ENCODE results near the gene HAPLN3. TPM values are rescaled to one million over a fixed set of nuclear protein-coding genes. Genes with fewer than 3 reads are reported as not detected.

The HAPLN3 gene
- total RNA-seq, 4 donors from 2014 or later = 1.7 to 5.2 (median 2.1) TPM

- DNase-seq = no peak
- TF ChIP-seq POLR2A (IDR thresholded peaks at IDR 0.05) = no peak
- no peak for ATAC-seq
- intact Hi-C loops (cut with DNase I; ENCODE audit: low total_unique reads) (no loop called here), in situ Hi-C loops (cut with MboI; ENCODE audit: low sequenced_read_pairs in 4 of 4) (loop anchor here in 2 of 4 donors (25.0 kb wide), 1 partner anchor 181 kb away; no protein-coding TSS in a partner anchor)
- Histone ChIP-seq H3K9me3 (no peaks in the 10 kb centered on the region), H3K27me3 (no peaks in the 10 kb centered on the region), H3K4me1 (no peaks in the 10 kb centered on the region), H3K4me3 (no peak overlapping the region), H3K27ac (no peak overlapping the region), H3K36me3 (no peaks in the 10 kb centered on the region)
These were observed 52.0 kb downstream of the HAPLN3 start for GRCh38 chr15:88843334-88843733.

- TF ChIP-seq POLR2A (IDR thresholded peaks at IDR 0.05) = no peak
- TF ChIP-seq, protein P1, sequence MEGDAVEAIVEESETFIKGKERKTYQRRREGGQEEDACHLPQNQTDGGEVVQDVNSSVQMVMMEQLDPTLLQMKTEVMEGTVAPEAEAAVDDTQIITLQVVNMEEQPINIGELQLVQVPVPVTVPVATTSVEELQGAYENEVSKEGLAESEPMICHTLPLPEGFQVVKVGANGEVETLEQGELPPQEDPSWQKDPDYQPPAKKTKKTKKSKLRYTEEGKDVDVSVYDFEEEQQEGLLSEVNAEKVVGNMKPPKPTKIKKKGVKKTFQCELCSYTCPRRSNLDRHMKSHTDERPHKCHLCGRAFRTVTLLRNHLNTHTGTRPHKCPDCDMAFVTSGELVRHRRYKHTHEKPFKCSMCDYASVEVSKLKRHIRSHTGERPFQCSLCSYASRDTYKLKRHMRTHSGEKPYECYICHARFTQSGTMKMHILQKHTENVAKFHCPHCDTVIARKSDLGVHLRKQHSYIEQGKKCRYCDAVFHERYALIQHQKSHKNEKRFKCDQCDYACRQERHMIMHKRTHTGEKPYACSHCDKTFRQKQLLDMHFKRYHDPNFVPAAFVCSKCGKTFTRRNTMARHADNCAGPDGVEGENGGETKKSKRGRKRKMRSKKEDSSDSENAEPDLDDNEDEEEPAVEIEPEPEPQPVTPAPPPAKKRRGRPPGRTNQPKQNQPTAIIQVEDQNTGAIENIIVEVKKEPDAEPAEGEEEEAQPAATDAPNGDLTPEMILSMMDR (IDR thresholded peaks at IDR 0.05 in 4 of 5, conservative IDR thresholded peaks at IDR 0.05 in 1 of 5) = no peak
- H3K4me3 ChIP-seq = no peak overlapping the region
- in situ Hi-C loops (cut with MboI; ENCODE audit: low sequenced_read_pairs in 4 of 4) = loop anchor here in 2 of 4 donors (25.0 kb wide), 1 partner anchor 180 kb away; no protein-coding TSS in a partner anchor
These were observed 53.2 kb downstream of the HAPLN3 start for GRCh38 chr15:88842156-88842555.

DNA sequence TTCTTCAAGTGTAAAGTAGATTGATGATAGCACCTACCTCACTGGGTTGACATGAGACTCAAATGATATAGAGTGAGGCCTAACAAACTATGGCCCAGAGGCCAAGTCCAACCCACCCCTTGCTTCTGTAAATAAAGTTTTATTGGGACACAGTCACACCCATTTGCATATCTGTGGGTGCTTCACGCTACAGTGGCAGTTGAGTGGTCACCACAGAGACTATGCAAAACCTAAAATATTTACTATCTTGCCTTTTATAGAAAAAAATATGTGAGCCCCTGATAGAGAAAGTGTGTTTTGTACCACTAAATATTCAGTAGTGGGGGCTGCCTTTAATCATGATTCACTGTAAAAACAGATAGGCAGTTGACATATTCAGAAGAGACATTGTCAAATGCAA is 54.1 kb downstream of the HAPLN3 start:
- intact Hi-C loops (cut with DNase I; ENCODE audit: low total_unique reads) = no loop called here
- no peak overlapping the region for H3K27ac ChIP-seq
- H3K27me3 ChIP-seq = no peaks in the 10 kb centered on the region
- ATAC-seq = no peak
- no peak overlapping the region for H3K4me3 ChIP-seq
- no peaks in the 10 kb centered on the region for H3K9me3 ChIP-seq
- H3K4me1 ChIP-seq = no peaks in the 10 kb centered on the region
- in situ Hi-C loops (cut with MboI; ENCODE audit: low sequenced_read_pairs in 4 of 4) = loop anchor here in 2 of 4 donors (25.0 kb wide), 1 partner anchor 179 kb away; no protein-coding TSS in a partner anchor
- H3K36me3 ChIP-seq = no peaks in the 10 kb centered on the region
- no peak for DNase-seq
- TF ChIP-seq, protein P1 (IDR thresholded peaks at IDR 0.05 in 4 of 5, conservative IDR thresholded peaks at IDR 0.05 in 1 of 5) = no peak
- no peak for TF ChIP-seq POLR2A (IDR thresholded peaks at IDR 0.05)

More at GRCh38 chr15:88842156-88842555, 53.2 kb downstream of the HAPLN3 start:
- intact Hi-C loops (cut with DNase I; ENCODE audit: low total_unique reads) = no loop called here
- H3K4me1 ChIP-seq = no peaks in the 10 kb centered on the region
- no peaks in the 10 kb centered on the region for H3K27me3 ChIP-seq
- no peaks in the 10 kb centered on the region for H3K9me3 ChIP-seq
- no peaks in the 10 kb centered on the region for H3K36me3 ChIP-seq
- ATAC-seq (no peak), DNase-seq (no peak)
- no peak overlapping the region for H3K27ac ChIP-seq

DNA sequence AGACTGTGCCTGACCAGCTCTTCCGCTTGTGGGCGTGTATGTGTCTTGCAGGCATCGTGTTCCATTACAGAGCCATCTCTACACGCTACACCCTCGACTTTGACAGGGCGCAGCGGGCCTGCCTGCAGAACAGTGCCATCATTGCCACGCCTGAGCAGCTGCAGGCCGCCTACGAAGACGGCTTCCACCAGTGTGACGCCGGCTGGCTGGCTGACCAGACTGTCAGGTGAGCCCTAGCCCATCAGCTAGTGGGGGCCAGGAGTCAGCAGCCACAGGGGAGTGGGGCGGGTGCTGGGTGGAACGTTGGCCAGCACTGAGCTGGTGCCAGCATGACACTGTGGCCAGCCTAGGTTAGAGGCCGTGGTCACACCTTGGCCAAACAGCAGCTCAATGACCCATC is 55.4 kb downstream of the HAPLN3 start:
- no peak overlapping the region for H3K27ac ChIP-seq
- no peaks in the 10 kb centered on the region for H3K36me3 ChIP-seq
- ATAC-seq (no peak), DNase-seq (no peak)
- no peaks in the 10 kb centered on the region for H3K9me3 ChIP-seq
- no peaks in the 10 kb centered on the region for H3K4me1 ChIP-seq
- no peak overlapping the region for H3K4me3 ChIP-seq
- in situ Hi-C loops (cut with MboI; ENCODE audit: low sequenced_read_pairs in 4 of 4) (loop anchor here in 2 of 4 donors (25.0 kb wide), 1 partner anchor 178 kb away; no protein-coding TSS in a partner anchor), intact Hi-C loops (cut with DNase I; ENCODE audit: low total_unique reads) (no loop called here)
- no peaks in the 10 kb centered on the region for H3K27me3 ChIP-seq
- no peak for TF ChIP-seq POLR2A (IDR thresholded peaks at IDR 0.05)
- TF ChIP-seq, protein P1 (IDR thresholded peaks at IDR 0.05 in 4 of 5, conservative IDR thresholded peaks at IDR 0.05 in 1 of 5) = no peak

GRCh38 chr15:88839146-88839545 is 56.2 kb downstream of the HAPLN3 start:
- Histone ChIP-seq H3K27ac (no peak overlapping the region), H3K4me3 (no peak overlapping the region), H3K4me1 (no peaks in the 10 kb centered on the region), H3K27me3 (no peaks in the 10 kb centered on the region), H3K9me3 (no peaks in the 10 kb centered on the region), H3K36me3 (no peaks in the 10 kb centered on the region)
- ATAC-seq (no peak), DNase-seq (no peak)
- TF ChIP-seq, protein P1 (IDR thresholded peaks at IDR 0.05 in 4 of 5, conservative IDR thresholded peaks at IDR 0.05 in 1 of 5) = no peak
- TF ChIP-seq POLR2A (IDR thresholded peaks at IDR 0.05) = no peak
- in situ Hi-C loops (cut with MboI; ENCODE audit: low sequenced_read_pairs in 4 of 4) (loop anchor here in 2 of 4 donors (25.0 kb wide), 1 partner anchor 177 kb away; no protein-coding TSS in a partner anchor), intact Hi-C loops (cut with DNase I; ENCODE audit: low total_unique reads) (no loop called here)
